ENCODE measurements around the gene SPATS2. TPM values are rescaled to one million over a fixed set of nuclear protein-coding genes. Genes with fewer than 3 reads are reported as not detected.

SPATS2 gene
- total and polyA plus RNA-seq, 4 donors = 5.5 to 29.8 (median 15.4) TPM

DNA sequence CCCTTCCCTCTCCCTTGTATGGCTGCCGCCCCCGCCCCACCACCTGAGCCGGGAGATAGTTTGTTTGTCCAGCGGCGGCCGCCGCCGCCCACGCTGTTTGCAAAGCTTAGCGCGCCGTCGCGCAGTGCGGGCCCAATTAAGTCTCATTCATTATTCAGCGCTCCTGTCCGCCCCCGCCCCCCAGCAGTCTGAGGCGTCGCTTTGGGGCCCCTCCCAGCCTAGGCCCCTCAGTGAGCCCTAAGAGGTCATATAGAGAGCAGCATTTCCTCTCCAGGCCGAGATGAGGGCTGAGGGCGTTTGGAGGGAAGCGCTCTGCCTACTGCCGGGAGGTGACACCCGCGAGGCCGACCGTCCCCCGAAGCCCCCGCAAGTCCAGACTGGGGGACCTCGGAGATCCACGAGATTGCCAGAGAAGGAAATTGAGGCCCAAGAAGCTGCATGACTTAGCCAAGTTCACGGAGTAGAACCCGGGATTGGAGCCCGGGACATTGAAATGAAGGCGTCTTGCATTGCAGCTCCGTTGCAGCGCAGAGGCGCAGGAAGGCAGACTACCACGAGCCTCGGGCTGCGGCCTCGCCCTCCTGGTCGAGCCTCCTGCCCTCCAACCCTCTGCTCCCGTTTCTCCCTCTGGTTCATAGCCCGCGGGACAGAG is 20.5 kb upstream of the SPATS2 start, which contains the start of gene DNAJC22:
TSS of gene DNAJC22 (plus strand) at position 230 of the 652 bp plus-strand sequence. CDS start 1,985 bp downstream, outside the sequence.
- Histone ChIP-seq H3K36me3 (ENCODE audit: control insufficient read depth in 1 of 2, insufficient read depth in 2 of 2, low read length in 1 of 2) (no peaks in the 10 kb centered on the region), H3K4me1 (ENCODE audit: control insufficient read depth in 1 of 2, insufficient read depth in 2 of 2, low read length in 2 of 2) (no peaks in the 10 kb centered on the region), H3K9me3 (ENCODE audit: control insufficient read depth, low read length) (no peaks in the 10 kb centered on the region), H3K27ac (ENCODE audit: low read depth in 1 of 2, low read length in 2 of 2) (no peak within 1 kb of the TSS), H3K27me3 (ENCODE audit: control insufficient read depth in 1 of 2, insufficient read depth in 2 of 2, low read length in 1 of 2) (no peaks in the 10 kb centered on the region), H3K4me3 (ENCODE audit: low read length in 2 of 2) (peak within 1 kb of the TSS in 1 of 2 donors; percentile 4)
- intact Hi-C loops (cut with DNase I) = no loop called here
- DNase-seq = no peak
- peak; percentile 17 for ATAC-seq (ENCODE audit: low FRiP score)
- 5 to 10% methylated on average over 45 to 47 of the region's 47 CpGs for WGBS, 2 donors

DNA sequence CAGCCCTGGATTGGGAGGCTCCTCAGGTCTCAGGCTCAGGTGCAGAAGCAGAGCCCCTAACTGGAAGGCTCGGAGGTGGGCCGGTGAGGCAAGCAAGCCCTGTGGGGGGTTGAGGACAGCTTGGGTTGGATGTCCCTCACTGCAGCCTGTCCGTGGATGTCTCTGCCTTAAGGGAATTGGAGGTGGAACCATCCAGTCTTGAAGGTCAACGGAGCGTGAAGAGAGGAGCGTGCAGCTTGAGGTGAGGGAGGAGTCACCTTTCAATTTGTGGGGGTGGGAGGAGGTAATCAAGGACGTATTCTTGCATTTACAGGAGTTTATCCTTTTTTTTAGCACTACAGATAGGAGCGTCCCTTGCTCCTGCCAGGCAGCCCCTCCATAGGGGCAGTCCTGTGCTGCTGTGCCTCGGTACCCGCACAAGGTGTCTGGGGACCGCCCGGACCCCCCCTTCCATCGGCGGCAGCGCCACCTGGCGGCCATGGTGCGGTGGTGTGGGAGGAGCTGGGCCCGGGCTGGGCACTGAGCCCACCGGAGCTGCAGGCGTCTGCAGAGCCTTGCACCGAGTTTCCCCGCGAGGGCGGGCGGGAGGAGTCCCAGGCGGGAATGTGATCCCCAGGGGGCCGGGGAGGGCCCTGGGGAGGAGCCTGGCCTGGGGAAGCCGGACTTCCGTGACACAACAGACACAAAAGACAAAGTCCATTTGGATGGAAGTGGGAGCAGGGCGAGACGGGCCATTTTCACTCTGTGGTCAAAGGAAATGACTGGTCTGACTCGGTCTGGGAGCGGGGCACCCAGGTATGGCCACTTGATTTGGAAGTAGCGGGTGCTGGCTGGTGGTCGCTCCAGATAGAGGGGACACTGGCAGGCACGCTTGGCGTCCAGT is 19.7 kb upstream of the SPATS2 start:
- H3K4me3 ChIP-seq (ENCODE audit: low read length in 2 of 2) = no peak overlapping the region
- no peaks in the 10 kb centered on the region for H3K36me3 ChIP-seq (ENCODE audit: control insufficient read depth in 1 of 2, insufficient read depth in 2 of 2, low read length in 1 of 2)
- DNase-seq = peak; percentile 86 to 91
- 11 to 16% methylated on average over 32 to 37 of the region's 37 CpGs for WGBS, 2 donors
- no peaks in the 10 kb centered on the region for H3K4me1 ChIP-seq (ENCODE audit: control insufficient read depth in 1 of 2, insufficient read depth in 2 of 2, low read length in 2 of 2)
- intact Hi-C loops (cut with DNase I) = no loop called here
- no peaks in the 10 kb centered on the region for H3K9me3 ChIP-seq (ENCODE audit: control insufficient read depth, low read length)
- H3K27me3 ChIP-seq (ENCODE audit: control insufficient read depth in 1 of 2, insufficient read depth in 2 of 2, low read length in 1 of 2) = no peaks in the 10 kb centered on the region
- ATAC-seq (ENCODE audit: low FRiP score) = peak; percentile 90
- no peak overlapping the region for H3K27ac ChIP-seq (ENCODE audit: low read depth in 1 of 2, low read length in 2 of 2)

DNA sequence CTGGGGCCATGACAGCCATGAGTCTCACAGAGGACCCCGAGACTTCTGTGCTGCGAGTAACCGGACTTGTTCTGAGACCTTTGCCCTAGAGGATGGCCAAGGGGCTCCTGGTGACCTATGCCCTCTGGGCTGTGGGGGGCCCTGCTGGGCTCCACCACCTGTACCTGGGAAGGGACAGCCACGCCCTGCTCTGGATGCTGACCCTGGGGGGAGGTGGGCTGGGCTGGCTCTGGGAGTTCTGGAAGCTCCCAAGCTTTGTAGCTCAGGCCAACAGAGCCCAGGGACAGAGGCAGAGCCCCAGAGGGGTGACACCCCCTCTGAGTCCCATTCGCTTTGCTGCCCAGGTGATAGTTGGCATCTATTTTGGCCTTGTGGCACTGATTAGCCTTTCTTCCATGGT is 18.5 kb upstream of the SPATS2 start:
- Histone ChIP-seq H3K27me3 (ENCODE audit: control insufficient read depth in 1 of 2, insufficient read depth in 2 of 2, low read length in 1 of 2) (no peaks in the 10 kb centered on the region), H3K36me3 (ENCODE audit: control insufficient read depth in 1 of 2, insufficient read depth in 2 of 2, low read length in 1 of 2) (no peaks in the 10 kb centered on the region), H3K4me3 (ENCODE audit: low read length in 2 of 2) (no peak overlapping the region), H3K4me1 (ENCODE audit: control insufficient read depth in 1 of 2, insufficient read depth in 2 of 2, low read length in 2 of 2) (no peaks in the 10 kb centered on the region), H3K9me3 (ENCODE audit: control insufficient read depth, low read length) (no peaks in the 10 kb centered on the region), H3K27ac (ENCODE audit: low read depth in 1 of 2, low read length in 2 of 2) (no peak overlapping the region)
- ATAC-seq (ENCODE audit: low FRiP score) = no peak
- WGBS, 2 donors = 95 to 97% methylated on average over 5 of the region's 5 CpGs
- intact Hi-C loops (cut with DNase I) = no loop called here
- DNase-seq = no peak

- no peak for DNase-seq
- no peaks in the 10 kb centered on the region for H3K36me3 ChIP-seq (ENCODE audit: control insufficient read depth in 1 of 2, insufficient read depth in 2 of 2, low read length in 1 of 2)
- H3K9me3 ChIP-seq (ENCODE audit: control insufficient read depth, low read length) = no peaks in the 10 kb centered on the region
- H3K27me3 ChIP-seq (ENCODE audit: control insufficient read depth in 1 of 2, insufficient read depth in 2 of 2, low read length in 1 of 2) = no peaks in the 10 kb centered on the region
- intact Hi-C loops (cut with DNase I) = no loop called here
- no peaks in the 10 kb centered on the region for H3K4me1 ChIP-seq (ENCODE audit: control insufficient read depth in 1 of 2, insufficient read depth in 2 of 2, low read length in 2 of 2)
- 94 to 95% methylated on average over 11 of the region's 11 CpGs for WGBS, 2 donors
- ATAC-seq (ENCODE audit: low FRiP score) = no peak
- no peak overlapping the region for H3K27ac ChIP-seq (ENCODE audit: low read depth in 1 of 2, low read length in 2 of 2)
- no peak overlapping the region for H3K4me3 ChIP-seq (ENCODE audit: low read length in 2 of 2)
Measured at GRCh38 chr12:49349266-49349665, 18.0 kb upstream of the SPATS2 start.

DNA sequence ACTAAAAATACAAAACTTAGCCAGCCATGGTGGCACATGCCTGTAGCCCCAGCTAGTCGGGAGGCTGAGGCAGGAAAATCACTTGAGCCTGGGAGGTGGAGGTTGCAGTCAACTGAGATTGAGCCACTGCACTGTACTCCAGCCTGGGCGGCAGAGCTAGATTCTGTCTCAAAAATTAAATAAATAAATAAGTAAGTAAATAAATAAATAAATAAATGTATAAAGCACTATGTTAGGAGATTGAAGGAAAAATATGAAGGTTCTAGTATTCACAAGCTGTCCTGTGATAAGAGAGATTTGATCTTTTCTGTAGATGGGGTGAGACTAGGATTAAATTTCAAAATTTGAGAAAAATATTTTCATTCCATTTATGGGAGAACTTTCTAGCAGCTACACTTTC is 14.9 kb upstream of the SPATS2 start:
- 62 to 85% methylated on average over 2 of the region's 2 CpGs for WGBS, 2 donors
- Histone ChIP-seq H3K27me3 (ENCODE audit: control insufficient read depth in 1 of 2, insufficient read depth in 2 of 2, low read length in 1 of 2) (no peaks in the 10 kb centered on the region), H3K4me1 (ENCODE audit: control insufficient read depth in 1 of 2, insufficient read depth in 2 of 2, low read length in 2 of 2) (no peaks in the 10 kb centered on the region), H3K27ac (ENCODE audit: low read depth in 1 of 2, low read length in 2 of 2) (no peak overlapping the region), H3K4me3 (ENCODE audit: low read length in 2 of 2) (no peak overlapping the region), H3K36me3 (ENCODE audit: control insufficient read depth in 1 of 2, insufficient read depth in 2 of 2, low read length in 1 of 2) (no peaks in the 10 kb centered on the region), H3K9me3 (ENCODE audit: control insufficient read depth, low read length) (no peaks in the 10 kb centered on the region)
- intact Hi-C loops (cut with DNase I) = no loop called here
- no peak for ATAC-seq (ENCODE audit: low FRiP score)
- no peak for DNase-seq

GRCh38 chr12:49355913-49356312 is 11.3 kb upstream of the SPATS2 start:
- DNase-seq (no peak), ATAC-seq (ENCODE audit: low FRiP score) (no peak)
- H3K9me3 ChIP-seq (ENCODE audit: control insufficient read depth, low read length) = no peaks in the 10 kb centered on the region
- H3K27me3 ChIP-seq (ENCODE audit: control insufficient read depth in 1 of 2, insufficient read depth in 2 of 2, low read length in 1 of 2) = no peaks in the 10 kb centered on the region
- WGBS, 2 donors = 95% methylated on average over 10 of the region's 10 CpGs
- H3K4me1 ChIP-seq (ENCODE audit: control insufficient read depth in 1 of 2, insufficient read depth in 2 of 2, low read length in 2 of 2) = no peaks in the 10 kb centered on the region
- no peak overlapping the region for H3K4me3 ChIP-seq (ENCODE audit: low read length in 2 of 2)
- H3K27ac ChIP-seq (ENCODE audit: low read depth in 1 of 2, low read length in 2 of 2) = no peak overlapping the region
- no peaks in the 10 kb centered on the region for H3K36me3 ChIP-seq (ENCODE audit: control insufficient read depth in 1 of 2, insufficient read depth in 2 of 2, low read length in 1 of 2)
- intact Hi-C loops (cut with DNase I) = no loop called here

GRCh38 chr12:49357103-49357678 is 10.1 kb upstream of the SPATS2 start:
- Histone ChIP-seq H3K9me3 (ENCODE audit: control insufficient read depth, low read length) (no peaks in the 10 kb centered on the region), H3K4me3 (ENCODE audit: low read length in 2 of 2) (no peak overlapping the region), H3K36me3 (ENCODE audit: control insufficient read depth in 1 of 2, insufficient read depth in 2 of 2, low read length in 1 of 2) (no peaks in the 10 kb centered on the region), H3K27ac (ENCODE audit: low read depth in 1 of 2, low read length in 2 of 2) (no peak overlapping the region), H3K27me3 (ENCODE audit: control insufficient read depth in 1 of 2, insufficient read depth in 2 of 2, low read length in 1 of 2) (no peaks in the 10 kb centered on the region), H3K4me1 (ENCODE audit: control insufficient read depth in 1 of 2, insufficient read depth in 2 of 2, low read length in 2 of 2) (no peaks in the 10 kb centered on the region)
- intact Hi-C loops (cut with DNase I) = no loop called here
- 1 to 2% methylated on average over 3 of the region's 3 CpGs for whole genome bisulfite sequencing, 2 donors
- DNase-seq (no peak), ATAC-seq (ENCODE audit: low FRiP score) (no peak)

GRCh38 chr12:49358483-49359141 is 8.7 kb upstream of the SPATS2 start:
- intact Hi-C loops (cut with DNase I) = loop anchor here (2.0 kb wide), 1 partner anchor 156 kb away; no protein-coding TSS in a partner anchor
- no peak overlapping the region for H3K4me3 ChIP-seq (ENCODE audit: low read length in 2 of 2)
- no peaks in the 10 kb centered on the region for H3K4me1 ChIP-seq (ENCODE audit: control insufficient read depth in 1 of 2, insufficient read depth in 2 of 2, low read length in 2 of 2)
- 9 to 11% methylated on average over 7 of the region's 7 CpGs for WGBS, 2 donors
- H3K9me3 ChIP-seq (ENCODE audit: control insufficient read depth, low read length) = no peaks in the 10 kb centered on the region
- no peaks in the 10 kb centered on the region for H3K36me3 ChIP-seq (ENCODE audit: control insufficient read depth in 1 of 2, insufficient read depth in 2 of 2, low read length in 1 of 2)
- no peak overlapping the region for H3K27ac ChIP-seq (ENCODE audit: low read depth in 1 of 2, low read length in 2 of 2)
- ATAC-seq (ENCODE audit: low FRiP score) (peak; percentile 83), DNase-seq (no peak)
- no peaks in the 10 kb centered on the region for H3K27me3 ChIP-seq (ENCODE audit: control insufficient read depth in 1 of 2, insufficient read depth in 2 of 2, low read length in 1 of 2)

All from aorta (tissue), 5 donors.